HG03439 (cell line): ENCODE results near the gene KRTAP10-12.

Experiments
- ATAC-seq: cut with Tn5 transposase; IDR thresholded peaks from one replicate; pipeline ENCODE4 v1.9.1; 2021; ENCODE audit warnings: mild to moderate bottlenecking, moderate library complexity; ENCODE audit not compliant: unreplicated experiment

The KRTAP10-12 gene

GRCh38 chr21:44697811-44698734 is 1.1 kb downstream of the KRTAP10-12 start:
- no peak for ATAC-seq

GRCh38 chr21:44699502-44700001 is 2.6 kb downstream of the KRTAP10-12 start:
- no peak for ATAC-seq

GRCh38 chr21:44700101-44701022 is 3.4 kb downstream of the KRTAP10-12 start:
- ATAC-seq: no peak

- ATAC-seq: no peak
Measured at GRCh38 chr21:44701023-44701400, 4.0 kb downstream of the KRTAP10-12 start.

GRCh38 chr21:44701541-44701940 is 4.6 kb downstream of the KRTAP10-12 start:
- ATAC-seq: no peak

- no peak for ATAC-seq
Measured at GRCh38 chr21:44702111-44702972, 5.4 kb downstream of the KRTAP10-12 start.

GRCh38 chr21:44702973-44703730 is 6.2 kb downstream of the KRTAP10-12 start:
- ATAC-seq: no peak

- no peak for ATAC-seq
Measured at GRCh38 chr21:44703731-44704635, 7.0 kb downstream of the KRTAP10-12 start.

GRCh38 chr21:44704636-44705001 is 7.6 kb downstream of the KRTAP10-12 start:
- no peak for ATAC-seq

GRCh38 chr21:44706026-44706705 is 9.2 kb downstream of the KRTAP10-12 start:
- ATAC-seq: no peak

GRCh38 chr21:44706706-44707581 is 10.0 kb downstream of the KRTAP10-12 start:
- no peak for ATAC-seq

- no peak for ATAC-seq
Measured at GRCh38 chr21:44708213-44708865, 11.4 kb downstream of the KRTAP10-12 start.

- no peak for ATAC-seq
Measured at GRCh38 chr21:44708866-44709425, 12.0 kb downstream of the KRTAP10-12 start.

- no peak for ATAC-seq
Measured at GRCh38 chr21:44709426-44710293, 12.7 kb downstream of the KRTAP10-12 start.

- ATAC-seq: no peak
Measured at GRCh38 chr21:44710294-44710665, 13.3 kb downstream of the KRTAP10-12 start.
